SK-MEL-5 (cell line): ENCODE results near the gene BAX. TPM values are rescaled to one million over a fixed set of nuclear protein-coding genes. Genes with fewer than 3 reads are reported as not detected.
"Not testable (repeated sequence)": the region's sequence is repeated elsewhere in the genome, so short reads cannot be mapped to it uniquely, and the experiment has no call there.

Experiments
- DNase-seq: peaks from one replicate; pipeline ENCODE4 v3.0.0-alpha.2; 2016; ENCODE audit warnings: low read depth, low spot score
- in situ Hi-C: cut with HindIII; loops from 2 replicates; pipeline ENCODE4 v1.10.0; 2016; ENCODE audit warnings: low sequenced_read_pairs, high pct_unique_total_duplicates, low pct_unique_long_range_greater_than_20kb
- total RNA-seq: library from RNA; depleted of rRNA; stranded (reverse); fragments of >200 nt; shearing (Covaris generic); gene quantifications from 2 replicates; pipeline ENCODE4 v1.2.3, GENCODE V29; 2014

BAX gene
- total RNA-seq, 1 experiment from 2014 or later, result 90.3 TPM

GRCh38 chr19:48925890-48926289 is 28.8 kb upstream of the BAX start:
- in situ Hi-C loops, DNase-seq: not testable (repeated sequence)

DNA sequence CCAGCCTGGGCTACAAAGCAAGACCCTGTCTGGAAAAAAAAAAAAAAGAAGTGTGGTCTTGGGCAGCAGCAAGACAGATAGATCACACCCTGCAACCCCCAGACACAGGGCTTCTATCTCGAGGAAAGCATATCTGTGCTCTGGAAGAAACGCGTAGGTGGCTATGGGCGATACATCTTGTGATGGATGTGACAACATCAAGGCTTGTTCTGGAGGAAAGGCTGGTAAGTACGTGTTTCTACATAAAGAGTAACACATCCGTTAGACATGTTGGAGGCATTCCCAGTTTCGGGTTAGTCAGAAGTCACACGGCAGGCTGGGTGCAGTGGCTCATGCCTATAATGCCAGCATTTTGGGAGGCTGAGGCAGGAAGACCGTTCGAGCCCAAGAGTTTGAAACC is 27.8 kb upstream of the BAX start:
- peak; percentile 99 for DNase-seq
- in situ Hi-C loops, result no loop called here

DNA sequence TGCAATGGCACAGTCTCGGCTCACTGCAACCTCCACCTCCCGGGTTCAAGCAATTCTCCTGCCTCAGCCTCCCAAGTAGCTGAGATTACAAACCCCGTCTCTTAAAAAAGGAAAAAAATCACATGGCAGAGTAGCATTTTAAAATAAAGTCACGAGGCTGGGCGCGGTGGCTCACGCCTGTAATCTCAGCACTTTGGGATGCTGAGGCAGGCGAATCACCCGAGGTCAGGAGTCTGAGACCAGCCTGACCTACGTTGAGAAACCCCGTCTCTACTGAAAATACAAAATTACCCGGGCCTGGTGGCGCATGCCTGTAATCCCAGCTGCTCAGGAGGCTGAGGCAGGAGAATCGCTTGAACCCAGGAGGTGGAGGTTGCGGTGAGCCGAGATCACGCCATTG is 27.0 kb upstream of the BAX start:
- in situ Hi-C loops, result not testable (repeated sequence)
- peak; percentile 23 for DNase-seq

GRCh38 chr19:48928164-48929025 is 26.3 kb upstream of the BAX start:
- in situ Hi-C loops, result no loop called here
- DNase-seq, result no peak

- DNase-seq, result peak; percentile 80
- in situ Hi-C loops, result no loop called here
These were observed 21.2 kb upstream of the BAX start, which contains the start of gene DHDH for GRCh38 chr19:48933382-48933932. Gene DHDH (plus strand): TSS chr19:48933699. CDS start chr19:48933722, 23 bp downstream.

GRCh38 chr19:48934837-48935236 is 19.8 kb upstream of the BAX start:
- in situ Hi-C loops, result no loop called here
- no peak for DNase-seq

DNA sequence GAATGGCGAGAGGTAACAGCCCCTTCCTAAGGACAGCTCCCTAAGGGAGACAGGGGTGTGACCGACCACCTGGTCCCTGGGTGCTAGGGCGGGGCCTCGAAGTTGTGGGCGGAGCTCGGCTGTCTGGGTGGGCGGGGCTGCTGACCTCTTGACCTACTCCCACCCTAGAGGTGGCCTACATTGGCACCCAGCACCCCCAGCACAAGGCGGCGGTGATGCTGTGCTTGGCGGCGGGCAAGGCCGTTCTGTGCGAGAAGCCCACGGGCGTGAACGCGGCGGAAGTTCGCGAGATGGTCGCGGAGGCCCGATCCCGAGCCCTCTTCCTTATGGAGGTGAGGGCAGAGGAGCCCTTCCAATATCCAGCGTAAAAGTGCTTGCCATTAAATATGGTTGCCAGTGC is 18.8 kb upstream of the BAX start:
- in situ Hi-C loops, result no loop called here

DNA sequence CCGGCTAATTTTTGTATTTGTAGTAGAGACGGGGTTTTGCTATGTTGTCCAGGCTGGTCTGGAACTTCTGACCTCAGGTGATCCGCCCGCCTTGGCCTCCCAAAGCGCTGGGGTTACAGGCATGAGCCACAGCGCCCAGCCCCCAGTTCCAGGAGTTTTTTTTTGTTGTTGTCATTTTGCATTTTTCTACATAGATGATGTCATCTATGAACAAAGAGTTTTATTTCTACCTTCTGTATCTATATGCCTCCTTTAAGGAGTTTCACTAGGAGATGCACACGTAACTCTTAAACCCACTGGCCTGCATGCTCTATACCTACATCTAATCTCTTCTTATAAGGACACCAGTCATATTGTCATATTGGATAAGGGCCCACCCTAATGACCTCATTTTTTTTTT is 16.4 kb upstream of the BAX start:
- no peak for DNase-seq
- in situ Hi-C loops, result no loop called here

More for the DNA sequence above, 18.8 kb upstream of the BAX start:
- no peak for DNase-seq

- in situ Hi-C loops, result no loop called here
- no peak for DNase-seq
These were observed 13.8 kb upstream of the BAX start for GRCh38 chr19:48940902-48941301.

DNA sequence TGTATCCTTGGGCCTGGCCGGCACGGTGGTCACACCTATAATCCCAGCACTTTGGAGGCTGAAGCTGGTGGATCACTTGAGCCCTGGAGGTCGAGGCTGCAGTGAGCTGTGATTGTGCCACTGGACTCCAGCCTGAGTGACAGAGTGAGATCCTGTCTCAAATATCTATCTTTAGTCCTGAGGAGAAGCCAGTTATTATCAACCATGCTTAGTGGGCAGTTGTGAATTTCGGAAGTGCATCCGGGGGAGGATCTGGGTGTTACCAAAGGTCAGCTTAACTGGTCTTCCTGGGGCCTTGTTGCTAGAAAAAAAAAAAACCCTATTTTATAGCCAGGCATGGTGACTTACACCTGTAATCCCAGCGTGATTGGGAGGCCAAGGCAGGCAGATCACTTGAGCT is 11.6 kb upstream of the BAX start:
- no peak for DNase-seq
- in situ Hi-C loops, result no loop called here

DNA sequence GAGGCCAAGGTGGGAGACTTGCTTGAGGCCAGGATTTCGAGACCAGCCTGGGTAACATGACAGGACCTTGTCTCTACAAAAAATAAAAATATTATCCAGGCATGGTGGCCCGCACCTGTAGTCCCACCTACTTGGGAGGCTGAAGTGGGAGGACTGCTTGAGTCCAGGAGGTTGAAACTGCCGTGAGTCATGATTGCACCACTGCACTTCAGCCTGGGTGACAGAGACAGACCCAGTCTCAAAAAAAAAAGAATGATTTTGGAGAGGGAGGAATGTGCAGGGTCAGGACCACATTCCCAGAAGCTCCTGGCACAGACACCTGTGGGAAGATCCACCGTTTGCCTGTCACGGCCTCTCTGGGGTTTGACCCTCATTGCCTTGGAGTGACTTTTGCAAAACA is 9.3 kb upstream of the BAX start:
- DNase-seq, result no peak
- in situ Hi-C loops, result no loop called here

GRCh38 chr19:48945817-48946216 is 8.9 kb upstream of the BAX start:
- in situ Hi-C loops, result no loop called here

DNA sequence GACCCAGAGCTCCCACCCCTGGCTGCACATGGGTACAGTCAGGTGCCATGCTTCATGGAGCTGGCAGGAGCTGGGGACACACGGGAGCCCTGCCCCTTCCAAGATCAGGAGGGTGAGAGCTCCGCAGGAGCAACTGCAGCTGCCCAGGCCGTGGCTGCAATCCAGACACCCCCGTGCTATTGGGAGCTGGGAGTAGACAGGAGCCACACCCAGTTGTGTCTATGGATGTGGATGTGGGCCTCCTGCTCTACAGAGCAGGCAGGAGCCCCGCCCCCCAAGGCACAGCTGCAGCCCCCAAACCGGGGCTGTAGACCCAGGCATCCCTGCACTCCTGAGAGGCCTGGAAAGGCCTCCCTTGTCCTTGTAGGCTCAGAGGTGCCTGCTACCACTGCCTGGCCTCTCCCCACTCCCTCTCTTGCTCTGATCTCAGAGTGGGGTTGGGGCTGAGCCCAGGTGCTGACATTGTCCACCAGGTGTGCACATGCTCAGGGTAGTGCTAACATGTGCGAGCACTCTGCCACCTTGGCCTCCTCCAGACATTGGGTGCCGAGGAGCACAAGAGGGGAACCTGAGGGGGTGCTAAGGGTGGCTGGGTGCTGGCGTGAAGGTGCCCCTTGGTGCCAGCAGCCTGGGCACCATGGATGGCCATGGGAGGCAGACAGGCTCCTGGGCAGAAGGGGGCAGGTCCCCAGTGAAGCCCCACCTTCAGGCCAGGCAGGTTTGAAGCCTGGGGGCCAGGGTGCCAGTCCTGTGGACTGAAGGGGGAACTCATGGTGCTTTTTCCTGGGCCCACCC is 8.0 kb upstream of the BAX start:
- no peak for DNase-seq
- in situ Hi-C loops, result no loop called here

More at GRCh38 chr19:48945817-48946216, 8.9 kb upstream of the BAX start:
- DNase-seq, result no peak

GRCh38 chr19:48947258-48947542 is 7.5 kb upstream of the BAX start:
- in situ Hi-C loops, result no loop called here
- no peak for DNase-seq

GRCh38 chr19:48950159-48950558 is 4.5 kb upstream of the BAX start:
- DNase-seq, result no peak
- in situ Hi-C loops, result no loop called here

DNA sequence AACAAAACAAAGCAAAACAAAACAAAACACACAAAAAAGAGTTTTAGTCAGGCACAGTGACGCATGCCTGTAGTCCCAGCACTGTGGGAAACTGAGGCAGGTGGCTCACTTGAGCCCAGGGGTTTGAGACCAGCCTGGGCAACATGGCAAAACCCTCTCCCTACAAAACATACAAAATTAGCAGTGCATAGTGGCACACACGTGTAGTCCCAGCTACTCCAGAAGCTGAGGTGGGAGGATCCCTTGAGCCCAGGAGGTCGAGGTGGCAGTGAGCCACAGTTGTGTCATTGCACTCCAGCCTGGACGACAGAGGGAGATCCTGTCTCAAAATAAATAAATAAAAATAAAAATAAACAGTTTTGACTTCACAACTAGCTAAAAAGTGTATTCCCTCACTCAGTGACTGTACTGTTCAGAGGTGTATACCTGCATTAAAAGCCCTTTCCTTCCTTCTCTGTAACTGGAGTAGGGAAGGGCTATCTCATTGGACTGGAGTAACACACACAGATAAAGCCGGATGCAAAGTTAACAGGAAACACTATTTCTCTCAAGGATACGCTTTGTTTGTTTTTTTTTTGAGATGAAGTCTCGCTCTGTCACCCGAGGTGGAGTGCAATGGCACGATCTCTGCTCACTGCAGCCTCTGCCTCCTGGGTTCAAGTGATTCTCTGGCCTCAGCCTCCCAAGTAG is 3.7 kb upstream of the BAX start:
- in situ Hi-C loops, result no loop called here
- no peak for DNase-seq

- in situ Hi-C loops, result no loop called here
- DNase-seq, result no peak
These were observed 1.5 kb upstream of the BAX start for GRCh38 chr19:48953141-48953540.

DNA sequence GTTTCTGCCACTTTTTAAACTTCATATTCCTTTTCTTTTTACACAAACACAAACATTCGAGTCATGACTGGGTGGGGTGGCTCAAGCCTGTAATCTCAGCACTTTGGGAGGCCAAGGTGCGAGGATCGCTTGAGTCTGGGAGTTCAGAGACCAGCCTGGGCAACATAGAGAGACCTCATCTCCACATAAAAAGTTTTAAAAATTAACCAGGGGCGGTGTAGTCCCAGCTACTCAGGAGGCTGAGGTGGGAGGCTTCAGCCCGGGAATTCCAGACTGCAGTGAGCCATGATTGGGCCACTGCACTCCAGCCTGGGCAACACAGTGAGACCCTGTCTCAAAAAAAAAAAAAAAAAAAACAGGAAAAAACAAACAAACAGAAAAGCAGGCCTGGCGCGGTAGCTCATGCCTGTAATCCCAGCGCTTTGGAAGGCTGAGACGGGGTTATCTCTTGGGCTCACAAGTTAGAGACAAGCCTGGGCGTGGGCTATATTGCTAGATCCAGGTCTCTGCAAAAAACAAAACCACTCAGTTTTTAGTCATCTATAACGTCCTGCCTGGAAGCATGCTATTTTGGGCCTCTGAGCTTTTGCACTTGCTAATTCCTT is 583 bp upstream of the BAX start:
- in situ Hi-C loops, result no loop called here
- no peak for DNase-seq
